Activated T-cell treated with anti-CD3 and anti-CD28 coated beads for 4 hours (primary cell): ENCODE measurements around the gene CDK6.
A peak's percentile ranks its signal among the peaks of the same experiment; 100 is the strongest.

Experiments used
- DNase-seq: peaks from one replicate; pipeline ENCODE4 v3.0.0-alpha.2; 2020

Gene CDK6

GRCh38 chr7:92843781-92844180 is 7.4 kb upstream of the CDK6 start:
- DNase-seq = no peak

- no peak for DNase-seq
Measured at GRCh38 chr7:92843034-92843760, 6.8 kb upstream of the CDK6 start.

- no peak for DNase-seq
Measured at GRCh38 chr7:92841192-92841591, 4.8 kb upstream of the CDK6 start.

- DNase-seq = no peak
Measured at GRCh38 chr7:92840316-92840715, 3.9 kb upstream of the CDK6 start.

GRCh38 chr7:92839901-92840300 is 3.5 kb upstream of the CDK6 start:
- no peak for DNase-seq

- no peak for DNase-seq
Measured at GRCh38 chr7:92838934-92839333, 2.6 kb upstream of the CDK6 start.

GRCh38 chr7:92837000-92837749 is 802 bp upstream of the CDK6 start:
- no peak for DNase-seq

GRCh38 chr7:92835851-92836488 is 403 bp downstream of the CDK6 start:
- DNase-seq = peak; percentile 35

GRCh38 chr7:92835261-92835850 is 1.0 kb downstream of the CDK6 start:
- DNase-seq = peak; percentile 19

- no peak for DNase-seq
Measured at GRCh38 chr7:92834507-92835260, 1.7 kb downstream of the CDK6 start.

GRCh38 chr7:92833766-92834506 is 2.4 kb downstream of the CDK6 start:
- DNase-seq = peak; percentile 75

- peak; percentile 82 for DNase-seq
Measured at GRCh38 chr7:92833024-92833765, 3.2 kb downstream of the CDK6 start.

- no peak for DNase-seq
Measured at GRCh38 chr7:92832534-92833023, 3.8 kb downstream of the CDK6 start.

- no peak for DNase-seq
Measured at GRCh38 chr7:92831716-92832533, 4.4 kb downstream of the CDK6 start.

- no peak for DNase-seq
Measured at GRCh38 chr7:92830532-92831110, 5.8 kb downstream of the CDK6 start.

GRCh38 chr7:92830027-92830426 is 6.3 kb downstream of the CDK6 start:
- no peak for DNase-seq

- no peak for DNase-seq
Measured at GRCh38 chr7:92827464-92828120, 8.8 kb downstream of the CDK6 start.

GRCh38 chr7:92826258-92826938 is 10.0 kb downstream of the CDK6 start:
- DNase-seq = no peak
